PC-9 (cell line): ENCODE data around the gene ORM2. TPM values are rescaled to one million over a fixed set of nuclear protein-coding genes. Genes with fewer than 3 reads are reported as not detected.

ENCODE experiments used
- BruUV-seq: library from RNA; stranded (reverse); fragments of 400-500 nt; replicated peaks from 2 replicates; lab custom pipeline; 2021; lab: Mats Ljungman, UMichigan
- CTCF ChIA-PET: fragments of 300-600 bp; sonication (Branson Sonifier 250); formaldehyde crosslinking; loops from one replicate; lab custom pipeline; 2022; ENCODE audit warnings: antibody characterized with exemption; lab: Charles Lee
- POLR2A ChIA-PET: fragments of 300-600 bp; sonication (Branson Sonifier 250); formaldehyde crosslinking; loops from one replicate; lab custom pipeline; 2022; ENCODE audit warnings: antibody characterized with exemption; ENCODE audit not compliant: unreplicated experiment; lab: Charles Lee
- DNase-seq, 2 experiments: peaks; one replicate each; pipeline versions ENCODE4 v3.0.0 to v3.0.0-alpha.2; 2015 to 2022; ENCODE audit warnings: mixed read lengths in 1 of 2
- H2AFZ ChIP-seq: fragments of 200-600 bp; sonication (generic); 2 replicates; pipeline ENCODE4 v1.8.1; 2017; ENCODE audit warnings: antibody characterized with exemption
- H3F3A ChIP-seq: fragments of 200-600 bp; sonication (generic); 2 replicates; pipeline ENCODE4 v1.8.1; 2017; ENCODE audit warnings: antibody characterized with exemption, mild to moderate bottlenecking, low read depth; ENCODE audit not compliant: insufficient read depth
- H3K27ac ChIP-seq: fragments of 200-600 bp; sonication (generic); 2 replicates; pipeline ENCODE4 v1.6.1; 2016; ENCODE audit warnings: mixed run types
- H3K27me3 ChIP-seq: fragments of 200-600 bp; sonication (generic); 2 replicates; pipeline ENCODE4 v1.6.1; 2016; ENCODE audit warnings: low read depth, mixed run types; ENCODE audit not compliant: insufficient read depth
- H3K36me3 ChIP-seq: fragments of 200-600 bp; sonication (generic); 2 replicates; pipeline ENCODE4 v1.6.1; 2016; ENCODE audit warnings: low read depth, mixed run types
- H3K4me1 ChIP-seq: fragments of 200-600 bp; sonication (generic); replicated peaks from 2 replicates; pipeline ENCODE4 v1.6.1; 2016; ENCODE audit warnings: mixed run types; ENCODE audit not compliant: insufficient read depth
- H3K4me2 ChIP-seq: fragments of 200-600 bp; sonication (generic); 2 replicates; pipeline ENCODE4 v1.6.1; 2017; ENCODE audit warnings: mixed run types
- H3K4me3 ChIP-seq: fragments of 200-600 bp; sonication (generic); 2 replicates; pipeline ENCODE4 v1.6.1; 2016; ENCODE audit warnings: mixed run types
- H3K79me2 ChIP-seq: fragments of 200-600 bp; sonication (generic); 2 replicates; pipeline ENCODE4 v1.6.1; 2017; ENCODE audit warnings: low read depth, mixed run types
- H3K9me2 ChIP-seq: fragments of 200-600 bp; sonication (generic); 2 replicates; pipeline ENCODE4 v1.8.1; 2017; ENCODE audit warnings: mild to moderate bottlenecking; ENCODE audit not compliant: insufficient read depth
- H3K9me3 ChIP-seq: fragments of 200-600 bp; sonication (generic); 2 replicates; pipeline ENCODE4 v1.8.1; 2016; ENCODE audit warnings: low read depth; ENCODE audit not compliant: insufficient read depth
- H4K20me1 ChIP-seq: fragments of 200-600 bp; sonication (generic); 2 replicates; pipeline ENCODE4 v1.8.1; 2017; ENCODE audit not compliant: insufficient read depth
- CTCF ChIP-seq: fragments of 200-600 bp; sonication (generic); conservative IDR thresholded peaks from 2 replicates; pipeline ENCODE4 v1.6.1; 2017; ENCODE audit warnings: mixed run types, antibody characterized with exemption, mild to moderate bottlenecking, moderate library complexity
- EZH2 ChIP-seq: fragments of 200-600 bp; sonication (generic); IDR thresholded peaks from 2 replicates; pipeline ENCODE4 v1.8.0; 2017; ENCODE audit warnings: antibody characterized with exemption, low read depth
- intact Hi-C: fragments of 100-400 bp; cut with micrococcal nuclease; formaldehyde crosslinking; loops from one replicate; pipeline ENCODE4 v1.10.0; 2022; ENCODE audit not compliant: unreplicated experiment
- total RNA-seq: library from RNA; stranded (reverse); gene quantifications from 2 replicates; pipeline ENCODE4 v1.2.3, GENCODE V29; 2021

ORM2 gene
- total RNA-seq, 1 experiment from 2014 or later = not detected

- no peaks in the 10 kb centered on the region for H3K79me2 ChIP-seq
- no peak overlapping the region for H2AFZ ChIP-seq
- TF ChIP-seq CTCF (no peak), EZH2 (no peak)
- H3F3A ChIP-seq = no peaks in the 10 kb centered on the region
- no peaks in the 10 kb centered on the region for H3K9me2 ChIP-seq
- POLR2A ChIA-PET = no interaction called here
- H3K27me3 ChIP-seq = no peaks in the 10 kb centered on the region
- no peak for DNase-seq
- H3K4me3 ChIP-seq = no peak overlapping the region
- no TSS peak for BruUV-seq
- no peak overlapping the region for H3K27ac ChIP-seq
- intact Hi-C loops = no loop called here
- H4K20me1 ChIP-seq = no peaks in the 10 kb centered on the region
- H3K9me3 ChIP-seq = no peaks in the 10 kb centered on the region
- no peaks in the 10 kb centered on the region for H3K36me3 ChIP-seq
- no peak overlapping the region for H3K4me2 ChIP-seq
- CTCF ChIA-PET = no interaction called here
- H3K4me1 ChIP-seq = no peaks in the 10 kb centered on the region
Observed at GRCh38 chr9:114336157-114336556, 6.5 kb downstream of the ORM2 start.

GRCh38 chr9:114336699-114337395, 7.2 kb downstream of the ORM2 start:
- Histone ChIP-seq H3K27ac (no peak overlapping the region), H3K9me2 (no peaks in the 10 kb centered on the region), H3K4me1 (no peaks in the 10 kb centered on the region), H3K4me3 (no peak overlapping the region), H3K36me3 (no peaks in the 10 kb centered on the region), H3K9me3 (no peaks in the 10 kb centered on the region), H3K4me2 (no peak overlapping the region), H4K20me1 (no peaks in the 10 kb centered on the region), H3F3A (no peaks in the 10 kb centered on the region), H2AFZ (no peak overlapping the region), H3K79me2 (no peaks in the 10 kb centered on the region), H3K27me3 (no peaks in the 10 kb centered on the region)
- DNase-seq = no peak
- POLR2A ChIA-PET = no interaction called here
- TF ChIP-seq CTCF (no peak), EZH2 (no peak)
- CTCF ChIA-PET = no interaction called here
- intact Hi-C loops = no loop called here
- no TSS peak for BruUV-seq

DNA sequence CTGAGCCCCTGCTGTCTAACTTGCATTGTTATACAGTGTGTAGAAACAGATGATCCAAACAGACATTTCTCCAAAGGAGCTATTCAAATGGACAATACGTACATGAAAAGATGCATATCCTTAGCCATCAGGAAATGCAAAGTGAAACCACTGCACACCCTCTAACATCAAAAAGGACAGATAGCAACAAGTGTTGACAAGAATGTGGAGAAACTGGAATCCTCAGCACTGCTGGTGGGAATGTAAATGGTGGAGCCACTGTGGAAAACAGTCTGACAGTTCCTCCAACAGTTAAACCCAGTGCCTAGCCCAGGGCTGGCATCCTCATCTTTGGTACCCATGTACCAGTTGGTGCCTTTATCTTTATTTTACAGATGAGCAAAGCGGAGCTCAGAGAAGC, 8.5 kb downstream of the ORM2 start:
- no peaks in the 10 kb centered on the region for H3F3A ChIP-seq
- H3K79me2 ChIP-seq = no peaks in the 10 kb centered on the region
- H3K36me3 ChIP-seq = no peaks in the 10 kb centered on the region
- no peak for TF ChIP-seq CTCF
- TF ChIP-seq EZH2 = no peak
- H3K27me3 ChIP-seq = no peaks in the 10 kb centered on the region
- DNase-seq = no peak
- POLR2A ChIA-PET = no interaction called here
- no peaks in the 10 kb centered on the region for H4K20me1 ChIP-seq
- H3K9me2 ChIP-seq = no peaks in the 10 kb centered on the region
- H3K4me2 ChIP-seq = no peak overlapping the region
- no peaks in the 10 kb centered on the region for H3K9me3 ChIP-seq
- no peak overlapping the region for H2AFZ ChIP-seq
- CTCF ChIA-PET = no interaction called here
- H3K4me1 ChIP-seq = no peaks in the 10 kb centered on the region
- intact Hi-C loops = loop anchor here (2.0 kb wide), 1 partner anchor 67 kb away; no protein-coding TSS in a partner anchor
- no TSS peak for BruUV-seq
- no peak overlapping the region for H3K4me3 ChIP-seq
- no peak overlapping the region for H3K27ac ChIP-seq
